ENCODE data around the gene EPHB1.

The EPHB1 gene

GRCh38 chr3:134769287-134769868 is 25.7 kb upstream of the EPHB1 start:
- H3K27ac ChIP-seq (replicated peaks), result no peak overlapping the region
- no peak for TF ChIP-seq CTCF (IDR thresholded peaks at IDR 0.05; ENCODE audit: insufficient read depth, low read length)
- no peak for TF ChIP-seq SPI1 (IDR thresholded peaks at IDR 0.05; ENCODE audit: borderline replicate concordance, low read depth)
- TF ChIP-seq GABPA (IDR thresholded peaks at IDR 0.05; ENCODE audit: low read depth), result no peak
- TF ChIP-seq, protein P1, sequence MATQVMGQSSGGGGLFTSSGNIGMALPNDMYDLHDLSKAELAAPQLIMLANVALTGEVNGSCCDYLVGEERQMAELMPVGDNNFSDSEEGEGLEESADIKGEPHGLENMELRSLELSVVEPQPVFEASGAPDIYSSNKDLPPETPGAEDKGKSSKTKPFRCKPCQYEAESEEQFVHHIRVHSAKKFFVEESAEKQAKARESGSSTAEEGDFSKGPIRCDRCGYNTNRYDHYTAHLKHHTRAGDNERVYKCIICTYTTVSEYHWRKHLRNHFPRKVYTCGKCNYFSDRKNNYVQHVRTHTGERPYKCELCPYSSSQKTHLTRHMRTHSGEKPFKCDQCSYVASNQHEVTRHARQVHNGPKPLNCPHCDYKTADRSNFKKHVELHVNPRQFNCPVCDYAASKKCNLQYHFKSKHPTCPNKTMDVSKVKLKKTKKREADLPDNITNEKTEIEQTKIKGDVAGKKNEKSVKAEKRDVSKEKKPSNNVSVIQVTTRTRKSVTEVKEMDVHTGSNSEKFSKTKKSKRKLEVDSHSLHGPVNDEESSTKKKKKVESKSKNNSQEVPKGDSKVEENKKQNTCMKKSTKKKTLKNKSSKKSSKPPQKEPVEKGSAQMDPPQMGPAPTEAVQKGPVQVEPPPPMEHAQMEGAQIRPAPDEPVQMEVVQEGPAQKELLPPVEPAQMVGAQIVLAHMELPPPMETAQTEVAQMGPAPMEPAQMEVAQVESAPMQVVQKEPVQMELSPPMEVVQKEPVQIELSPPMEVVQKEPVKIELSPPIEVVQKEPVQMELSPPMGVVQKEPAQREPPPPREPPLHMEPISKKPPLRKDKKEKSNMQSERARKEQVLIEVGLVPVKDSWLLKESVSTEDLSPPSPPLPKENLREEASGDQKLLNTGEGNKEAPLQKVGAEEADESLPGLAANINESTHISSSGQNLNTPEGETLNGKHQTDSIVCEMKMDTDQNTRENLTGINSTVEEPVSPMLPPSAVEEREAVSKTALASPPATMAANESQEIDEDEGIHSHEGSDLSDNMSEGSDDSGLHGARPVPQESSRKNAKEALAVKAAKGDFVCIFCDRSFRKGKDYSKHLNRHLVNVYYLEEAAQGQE (IDR thresholded peaks at IDR 0.05; ENCODE audit: insufficient replicate concordance, low read depth), result no peak
- no peak for TF ChIP-seq POLR2AphosphoS5 (IDR thresholded peaks at IDR 0.05; ENCODE audit: low read depth)
- DNase-seq (ENCODE audit: low read depth in 1 of 2, low spot score in 1 of 2), result no peak
- no peaks in the 10 kb centered on the region for H3K27me3 ChIP-seq (ENCODE audit: insufficient read depth, poor library complexity, severe bottlenecking)
- H3K4me3 ChIP-seq (replicated peaks; ENCODE audit: insufficient read depth, low read length), result no peak overlapping the region

DNA sequence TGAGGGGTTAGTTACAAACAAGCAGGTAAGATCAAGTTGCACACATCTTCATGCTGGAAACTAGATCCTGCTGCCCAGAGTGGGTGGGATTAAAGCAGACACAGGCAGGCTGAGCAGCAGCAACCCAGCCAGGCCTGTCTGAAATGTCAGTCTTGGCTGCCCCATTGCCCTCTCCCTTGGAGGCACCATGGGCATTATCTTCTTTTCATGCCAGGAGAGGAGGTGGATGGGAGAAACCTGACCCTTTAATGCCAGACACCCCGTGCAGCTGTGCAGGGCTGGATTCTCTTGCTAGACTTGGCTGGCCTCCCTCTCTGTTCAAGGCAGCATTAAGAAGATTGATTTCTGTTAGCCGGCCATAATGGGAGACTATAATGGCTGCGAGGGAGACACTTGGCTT is 23.0 kb upstream of the EPHB1 start:
- no peak overlapping the region for H3K4me3 ChIP-seq (replicated peaks; ENCODE audit: insufficient read depth, low read length)
- no peak for DNase-seq (ENCODE audit: low read depth in 1 of 2, low spot score in 1 of 2)
- no peak overlapping the region for H3K27ac ChIP-seq (replicated peaks)
- H3K27me3 ChIP-seq (ENCODE audit: insufficient read depth, poor library complexity, severe bottlenecking), result no peaks in the 10 kb centered on the region
- no peak for TF ChIP-seq SPI1 (IDR thresholded peaks at IDR 0.05; ENCODE audit: borderline replicate concordance, low read depth)
- no peak for TF ChIP-seq CTCF (IDR thresholded peaks at IDR 0.05; ENCODE audit: insufficient read depth, low read length)
- TF ChIP-seq POLR2AphosphoS5 (IDR thresholded peaks at IDR 0.05; ENCODE audit: low read depth), result no peak
- TF ChIP-seq GABPA (IDR thresholded peaks at IDR 0.05; ENCODE audit: low read depth), result no peak
- TF ChIP-seq, protein P1 (IDR thresholded peaks at IDR 0.05; ENCODE audit: insufficient replicate concordance, low read depth), result no peak

DNA sequence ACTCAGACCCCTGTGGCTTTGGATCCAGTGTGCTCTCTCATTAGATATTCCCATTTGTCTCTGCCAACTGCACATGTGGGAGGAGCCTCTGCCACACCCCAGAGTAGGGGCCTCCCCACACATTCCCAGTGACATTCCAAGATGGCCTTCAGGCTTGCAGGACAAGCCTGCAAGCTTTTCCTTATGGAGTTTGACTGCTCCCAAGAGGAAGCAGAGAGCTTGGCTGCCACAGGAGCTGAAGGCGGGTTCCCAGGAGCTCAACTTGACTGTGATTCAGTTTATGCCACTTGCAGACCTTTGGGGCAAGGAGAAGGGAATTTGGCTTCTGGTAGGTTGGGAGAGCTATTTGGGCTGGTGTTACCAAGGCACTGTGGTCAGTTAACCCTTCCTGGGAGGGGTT is 22.5 kb upstream of the EPHB1 start:
- no peak for DNase-seq (ENCODE audit: low read depth in 1 of 2, low spot score in 1 of 2)
- H3K27me3 ChIP-seq (ENCODE audit: insufficient read depth, poor library complexity, severe bottlenecking), result no peaks in the 10 kb centered on the region
- TF ChIP-seq CTCF (IDR thresholded peaks at IDR 0.05; ENCODE audit: insufficient read depth, low read length) (no peak), POLR2AphosphoS5 (IDR thresholded peaks at IDR 0.05; ENCODE audit: low read depth) (no peak), SPI1 (IDR thresholded peaks at IDR 0.05; ENCODE audit: borderline replicate concordance, low read depth) (no peak), GABPA (IDR thresholded peaks at IDR 0.05; ENCODE audit: low read depth) (no peak)
- TF ChIP-seq, protein P1 (IDR thresholded peaks at IDR 0.05; ENCODE audit: insufficient replicate concordance, low read depth), result no peak
- H3K27ac ChIP-seq (replicated peaks), result no peak overlapping the region
- no peak overlapping the region for H3K4me3 ChIP-seq (replicated peaks; ENCODE audit: insufficient read depth, low read length)
